ENCODE results near the gene IL17RD.

DNA sequence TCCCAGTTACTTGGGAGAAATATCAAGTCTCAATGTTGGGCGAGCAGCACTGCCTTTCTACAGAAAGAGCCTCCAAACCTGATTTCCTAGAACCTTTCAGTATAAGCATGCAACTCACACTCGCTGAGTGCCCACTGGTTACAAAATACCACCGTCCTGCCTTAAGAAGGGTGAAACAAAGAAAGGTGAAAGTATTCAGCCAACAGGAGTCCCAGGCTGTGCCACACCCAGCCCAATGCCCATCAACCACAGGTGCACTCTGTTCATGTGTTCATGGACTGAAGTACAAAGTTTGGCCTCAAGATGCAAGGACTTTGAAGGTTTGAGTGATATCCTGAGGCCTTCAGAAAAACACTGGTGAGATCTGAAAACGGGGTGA is 34.0 kb downstream of the IL17RD start:
- TF ChIP-seq, protein P1, sequence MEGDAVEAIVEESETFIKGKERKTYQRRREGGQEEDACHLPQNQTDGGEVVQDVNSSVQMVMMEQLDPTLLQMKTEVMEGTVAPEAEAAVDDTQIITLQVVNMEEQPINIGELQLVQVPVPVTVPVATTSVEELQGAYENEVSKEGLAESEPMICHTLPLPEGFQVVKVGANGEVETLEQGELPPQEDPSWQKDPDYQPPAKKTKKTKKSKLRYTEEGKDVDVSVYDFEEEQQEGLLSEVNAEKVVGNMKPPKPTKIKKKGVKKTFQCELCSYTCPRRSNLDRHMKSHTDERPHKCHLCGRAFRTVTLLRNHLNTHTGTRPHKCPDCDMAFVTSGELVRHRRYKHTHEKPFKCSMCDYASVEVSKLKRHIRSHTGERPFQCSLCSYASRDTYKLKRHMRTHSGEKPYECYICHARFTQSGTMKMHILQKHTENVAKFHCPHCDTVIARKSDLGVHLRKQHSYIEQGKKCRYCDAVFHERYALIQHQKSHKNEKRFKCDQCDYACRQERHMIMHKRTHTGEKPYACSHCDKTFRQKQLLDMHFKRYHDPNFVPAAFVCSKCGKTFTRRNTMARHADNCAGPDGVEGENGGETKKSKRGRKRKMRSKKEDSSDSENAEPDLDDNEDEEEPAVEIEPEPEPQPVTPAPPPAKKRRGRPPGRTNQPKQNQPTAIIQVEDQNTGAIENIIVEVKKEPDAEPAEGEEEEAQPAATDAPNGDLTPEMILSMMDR (IDR thresholded peaks at IDR 0.05) = no peak
- no peak for TF ChIP-seq POLR2A (IDR thresholded peaks at IDR 0.05)
